Ovary (tissue), 9 donors: Measurements from ENCODE around the gene SERP2. TPM values are rescaled to one million over a fixed set of nuclear protein-coding genes. Genes with fewer than 3 reads are reported as not detected.

ENCODE experiments used
- DNase-seq, 5 donors: peaks; one replicate each; pipeline ENCODE4 v3.0.0-alpha.2; 2019 to 2020
- H3K27ac ChIP-seq, 2 donors: fragments of 200-600 bp; one replicate each; pipeline versions ENCODE4 v1.5.1 to v1.8.0; 2019 to 2022
- H3K27me3 ChIP-seq: fragments of 200-600 bp; one replicate; pipeline ENCODE4 v1.8.0; 2022
- H3K36me3 ChIP-seq: fragments of 200-600 bp; sonication (generic); one replicate; pipeline ENCODE4 v1.5.1; 2019
- H3K4me1 ChIP-seq: one replicate; pipeline ENCODE4 v1.8.1; 2013; ENCODE audit warnings: mild to moderate bottlenecking, moderate library complexity; ENCODE audit not compliant: insufficient read depth
- H3K4me3 ChIP-seq: fragments of 200-600 bp; sonication (generic); one replicate; pipeline ENCODE4 v1.5.1; 2017
- H3K9me3 ChIP-seq, 2 donors: fragments of 200-600 bp in 1 of 2; sonication (generic) in 1 of 2; one replicate each; pipeline versions ENCODE4 v1.5.1 to v1.8.1; 2013 to 2019; ENCODE audit warnings: mild to moderate bottlenecking in 1 of 2, moderate library complexity in 1 of 2
- EP300 ChIP-seq: sonication (generic); formaldehyde crosslinking; IDR thresholded peaks from one replicate; pipeline ENCODE4 v1.6.1; 2017; ENCODE audit warnings: antibody characterized with exemption
- POLR2A ChIP-seq: fragments of 450-650 bp; IDR thresholded peaks from one replicate; pipeline ENCODE4 v1.6.1; 2017; ENCODE audit warnings: antibody characterized with exemption, mild to moderate bottlenecking, moderate library complexity
- WGBS, 3 donors: extraction: QIAGEN DNeasy Blood & Tissue Kit in 1 of 3; methylation state at CpG; one replicate each; pipeline versions ENCODE4 v1.1.5 to v1.1.7; 2013 to 2017; 5-methylcytosine and 5-hydroxymethylcytosine counted together
- intact Hi-C, 4 donors: fragments of 100-400 bp; cut with DNase I; formaldehyde crosslinking; loops; one replicate each; pipeline versions ENCODE4 v1.11.0 to v1.15.1; 2022 to 2023
- polyA plus RNA-seq, 2 donors: library from polyadenylated mRNA; stranded (reverse); fragments of 200-250 nt in 1 of 2; fragments of 350-450 nt in 1 of 2; fragmentation: Illumina TruSeq in 1 of 2; extraction: RNeasy Lipid Tissue Mini Kit (QIAGEN cat#74804) in 1 of 2; gene quantifications; one replicate each; pipeline ENCODE4 v1.2.3, GENCODE V29; 2013 to 2014
- total RNA-seq, 7 donors: library from RNA; depleted of rRNA in 2 of 7; stranded (reverse); fragments of >200 nt in 2 of 7; fragmentation: NEBNext Ultra II Directional in 3 of 7; extraction: Animal tissue kit (Norgen Biotek cat#: 25700) in 3 of 7; gene quantifications; one replicate each; pipeline versions ENCODE4 v1.1.0 to v1.2.4, GENCODE V29; 2016 to 2023
- TF ChIP-seq, protein P1 (sequence below), 3 donors: fragments of 450-650 bp in 2 of 3; fragments of 200-600 bp in 1 of 3; IDR thresholded peaks; one replicate each; pipeline versions ENCODE4 v1.5.1 to v1.8.0; 2016 to 2022; ENCODE audit warnings: antibody characterized with exemption in 3 of 3, mild to moderate bottlenecking in 1 of 3
- donor health status: DM: no; HTN: no; CAD: no; lungs with moderate emphysema.
- donor health status: DM: no; HTN: no; CAD: no.
- donor health status: Bipolar disorder and iron deficiency.
- donor health status: DM: yes; HTN: yes; CAD: no.
- donor health status: DM: no; HTN: no; CAD: no.
- donor health status: DM: yes; HTN: yes; CAD: no.

The SERP2 gene
- total and polyA plus RNA-seq, 9 donors, result 8.3 to 14.9 (median 10.8) TPM

DNA sequence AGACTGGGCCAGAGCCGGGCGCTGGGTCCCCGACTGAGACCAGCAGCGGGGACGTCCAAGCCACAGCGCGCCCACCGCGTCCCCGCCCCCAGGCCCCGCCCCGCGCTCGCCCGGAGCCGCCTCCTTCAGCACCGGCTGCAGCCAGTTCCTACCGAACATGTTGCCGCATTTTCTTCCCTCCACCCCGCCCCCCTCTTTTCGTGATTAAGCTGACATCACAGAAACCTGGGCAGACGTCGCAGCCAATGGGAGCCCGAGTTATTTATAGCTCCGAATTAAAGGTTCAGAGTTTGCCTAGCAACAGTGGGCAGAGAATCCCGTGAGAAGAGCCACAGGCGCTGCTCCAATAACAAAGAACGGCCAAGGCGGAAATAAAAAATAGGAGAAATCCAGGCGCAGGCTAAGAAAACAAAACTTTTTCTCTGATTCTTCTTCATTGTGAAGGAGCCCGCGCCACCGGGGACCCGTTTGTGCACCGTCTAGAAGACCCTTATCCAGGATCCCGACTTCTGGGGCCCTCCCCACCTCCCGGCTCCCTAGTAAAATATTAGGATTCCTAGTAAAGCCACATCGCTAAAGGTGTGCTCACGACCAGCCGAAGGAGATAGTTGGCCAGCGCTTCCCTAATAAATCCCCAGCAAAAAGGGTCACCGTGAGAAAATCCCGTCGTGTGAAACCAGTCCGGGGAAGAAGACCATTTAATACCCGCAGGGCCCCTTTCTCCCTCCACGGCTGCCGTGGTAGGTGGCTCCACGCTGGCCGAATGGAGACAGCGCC lies 61.7 kb downstream of the SERP2 start:
- Histone ChIP-seq H3K4me1 (peaks cover 10% of the 10 kb centered on the region), H3K27ac (peak overlapping the region; percentile 80 to 88), H3K27me3 (no peaks in the 10 kb centered on the region), H3K4me3 (peak overlapping the region; percentile 66), H3K9me3 (no peaks in the 10 kb centered on the region), H3K36me3 (no peaks in the 10 kb centered on the region)
- intact Hi-C loops, result loop anchor here (5.0 to 10.0 kb wide), 6 partner anchors 211 to 528 kb away; no protein-coding TSS in a partner anchor
- DNase-seq, result peak; percentile 96 to 98 (median 97)
- WGBS, 3 donors, result 0 to 1% (median 0%) methylated on average over 51 of the region's 51 CpGs
- TF ChIP-seq POLR2A (peak; percentile 79), EP300 (no peak)
- TF ChIP-seq, protein P1, sequence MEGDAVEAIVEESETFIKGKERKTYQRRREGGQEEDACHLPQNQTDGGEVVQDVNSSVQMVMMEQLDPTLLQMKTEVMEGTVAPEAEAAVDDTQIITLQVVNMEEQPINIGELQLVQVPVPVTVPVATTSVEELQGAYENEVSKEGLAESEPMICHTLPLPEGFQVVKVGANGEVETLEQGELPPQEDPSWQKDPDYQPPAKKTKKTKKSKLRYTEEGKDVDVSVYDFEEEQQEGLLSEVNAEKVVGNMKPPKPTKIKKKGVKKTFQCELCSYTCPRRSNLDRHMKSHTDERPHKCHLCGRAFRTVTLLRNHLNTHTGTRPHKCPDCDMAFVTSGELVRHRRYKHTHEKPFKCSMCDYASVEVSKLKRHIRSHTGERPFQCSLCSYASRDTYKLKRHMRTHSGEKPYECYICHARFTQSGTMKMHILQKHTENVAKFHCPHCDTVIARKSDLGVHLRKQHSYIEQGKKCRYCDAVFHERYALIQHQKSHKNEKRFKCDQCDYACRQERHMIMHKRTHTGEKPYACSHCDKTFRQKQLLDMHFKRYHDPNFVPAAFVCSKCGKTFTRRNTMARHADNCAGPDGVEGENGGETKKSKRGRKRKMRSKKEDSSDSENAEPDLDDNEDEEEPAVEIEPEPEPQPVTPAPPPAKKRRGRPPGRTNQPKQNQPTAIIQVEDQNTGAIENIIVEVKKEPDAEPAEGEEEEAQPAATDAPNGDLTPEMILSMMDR (IDR thresholded peaks at IDR 0.05), result peak in 1 of 3 donors; percentile 9

DNA sequence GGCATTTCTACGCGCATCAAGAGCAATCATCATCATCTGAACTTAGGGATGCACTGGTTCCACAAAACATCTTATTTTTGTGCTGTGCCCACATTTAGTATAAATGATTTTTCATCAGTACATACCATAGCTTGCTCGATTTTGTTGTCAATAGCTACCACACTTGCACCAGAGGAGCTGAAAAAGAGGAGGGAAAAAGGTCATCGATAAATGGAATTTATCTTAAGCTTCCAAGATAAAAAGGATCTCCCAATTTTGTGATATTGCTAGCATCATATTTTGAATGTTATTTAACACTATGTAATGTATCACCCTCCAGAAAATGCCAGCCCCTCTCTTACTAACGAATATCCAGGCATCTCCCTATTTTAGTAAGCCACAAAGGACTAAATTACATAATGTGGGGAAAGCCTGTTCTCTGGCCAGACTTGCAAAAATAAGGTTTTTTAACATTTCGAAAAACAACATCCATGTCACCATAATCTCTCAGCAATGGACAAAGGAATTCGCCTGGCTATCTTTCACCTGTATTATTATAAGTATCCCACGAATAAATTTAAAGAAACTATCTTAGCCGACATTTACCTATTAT lies 62.4 kb downstream of the SERP2 start:
- no peak for TF ChIP-seq EP300
- no peak for TF ChIP-seq POLR2A
- TF ChIP-seq, protein P1 (IDR thresholded peaks at IDR 0.05), result no peak
- Histone ChIP-seq H3K9me3 (no peaks in the 10 kb centered on the region), H3K27ac (peak overlapping the region; percentile 80 to 88), H3K4me3 (peak overlapping the region; percentile 66), H3K4me1 (peaks cover 11% of the 10 kb centered on the region), H3K27me3 (no peaks in the 10 kb centered on the region), H3K36me3 (no peaks in the 10 kb centered on the region)
- no peak for DNase-seq
- 0 to 1% (median 0%) methylated on average over 9 of the region's 9 CpGs for WGBS, 3 donors
- intact Hi-C loops, result loop anchor here (5.0 to 10.0 kb wide), 6 partner anchors 211 to 529 kb away; no protein-coding TSS in a partner anchor

DNA sequence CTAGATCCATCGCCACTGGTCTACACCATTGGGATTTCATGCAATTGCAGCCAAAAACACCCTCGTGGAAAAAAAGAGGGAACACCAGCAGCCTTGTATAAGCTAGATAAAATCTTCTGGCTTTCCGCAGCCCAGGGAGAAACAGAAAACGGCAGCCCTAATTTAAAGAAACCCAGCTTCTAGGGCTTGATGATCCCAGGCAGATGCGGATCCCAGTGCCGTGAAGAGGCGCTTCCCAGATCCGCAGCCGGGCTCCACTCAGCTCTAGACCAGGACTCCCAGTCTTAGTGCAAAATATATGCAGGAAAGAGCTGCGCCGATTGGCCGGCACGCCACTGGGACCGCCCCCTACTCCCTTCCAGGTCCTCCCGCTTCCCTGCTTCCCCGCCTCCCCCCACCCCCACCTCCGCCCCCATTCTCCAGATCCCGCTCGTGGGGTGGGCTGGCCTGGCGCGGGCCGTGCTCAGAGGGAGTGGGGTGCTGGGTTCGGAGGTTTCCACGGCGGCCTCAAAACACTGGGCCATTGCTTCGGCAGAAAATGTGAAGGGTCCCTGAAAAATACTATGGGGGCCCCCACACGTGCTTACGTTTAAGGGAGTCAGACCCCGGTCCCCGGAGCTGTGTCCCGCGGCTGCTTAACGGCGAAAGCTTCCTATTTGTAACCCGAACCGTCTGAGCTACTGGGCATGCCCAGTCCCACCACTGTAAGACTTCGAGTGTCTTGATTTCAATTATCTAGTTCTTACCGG lies 63.1 kb downstream of the SERP2 start:
- TF ChIP-seq POLR2A, result peak; percentile 98
- no peak for TF ChIP-seq EP300
- TF ChIP-seq, protein P1 (IDR thresholded peaks at IDR 0.05), result no peak
- Histone ChIP-seq H3K4me3 (peak overlapping the region; percentile 66), H3K4me1 (peaks cover 11% of the 10 kb centered on the region), H3K9me3 (no peaks in the 10 kb centered on the region), H3K27me3 (no peaks in the 10 kb centered on the region), H3K27ac (peak overlapping the region; percentile 74 to 88), H3K36me3 (no peaks in the 10 kb centered on the region)
- DNase-seq, result peak; percentile 95 to 98 (median 96)
- intact Hi-C loops, result loop anchor here (5.0 to 10.0 kb wide), 6 partner anchors 212 to 529 kb away; no protein-coding TSS in a partner anchor
- WGBS, 3 donors, result 0% methylated on average over 36 to 38 of the region's 38 CpGs
